OCI-M1 (cell line): ENCODE results near the gene GRIN2A.

Experiments
- DNase-seq: peaks from one replicate; lab custom pipeline; 2025; lab: John Stamatoyannopoulos, UW

GRIN2A gene

DNA sequence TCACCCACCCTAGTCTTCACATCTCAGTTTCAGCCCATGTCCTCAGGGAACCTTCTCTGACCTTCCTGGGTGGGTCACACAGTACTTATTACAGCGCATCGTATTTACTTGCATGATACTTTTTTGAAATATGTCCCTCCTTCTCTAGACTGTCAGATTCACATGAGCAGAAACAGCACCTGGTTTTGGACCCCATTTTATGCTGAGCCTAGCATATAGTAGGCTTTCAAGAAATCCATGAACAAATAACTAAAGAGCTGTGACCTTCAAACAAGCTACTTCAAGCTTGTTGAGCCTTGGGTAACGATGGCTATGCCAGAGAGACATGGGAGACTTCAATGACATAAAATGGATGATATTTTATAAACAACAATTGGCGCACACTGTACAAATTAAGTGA lies 150.3 kb downstream of the GRIN2A start:
- no peak for DNase-seq

DNA sequence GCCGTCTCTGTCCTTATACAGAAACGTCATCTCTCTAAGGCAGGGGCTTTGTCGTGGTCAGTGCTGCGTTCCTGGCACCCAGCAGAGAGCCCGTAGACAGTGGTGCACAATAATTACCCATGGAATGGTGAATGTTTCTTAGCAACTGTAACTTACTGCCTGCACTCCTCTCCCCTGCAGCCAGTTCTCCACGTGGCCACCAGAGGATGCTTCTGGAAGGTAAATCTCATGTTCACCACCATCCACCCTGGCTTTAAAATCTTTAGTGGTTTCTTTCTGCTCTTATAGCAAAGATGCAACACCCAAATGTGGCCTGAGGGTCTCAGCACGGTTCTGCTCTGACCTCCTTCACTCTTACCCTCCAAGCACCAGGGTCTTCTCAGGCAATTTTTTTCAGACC lies 150.8 kb downstream of the GRIN2A start:
- no peak for DNase-seq

GRCh38 chr16:10028644-10029043 lies 153.6 kb downstream of the GRIN2A start:
- DNase-seq = no peak

- no peak for DNase-seq
Observed at GRCh38 chr16:10027553-10027952, 154.7 kb downstream of the GRIN2A start.

- DNase-seq = no peak
Observed at GRCh38 chr16:10026593-10026992, 155.6 kb downstream of the GRIN2A start.

DNA sequence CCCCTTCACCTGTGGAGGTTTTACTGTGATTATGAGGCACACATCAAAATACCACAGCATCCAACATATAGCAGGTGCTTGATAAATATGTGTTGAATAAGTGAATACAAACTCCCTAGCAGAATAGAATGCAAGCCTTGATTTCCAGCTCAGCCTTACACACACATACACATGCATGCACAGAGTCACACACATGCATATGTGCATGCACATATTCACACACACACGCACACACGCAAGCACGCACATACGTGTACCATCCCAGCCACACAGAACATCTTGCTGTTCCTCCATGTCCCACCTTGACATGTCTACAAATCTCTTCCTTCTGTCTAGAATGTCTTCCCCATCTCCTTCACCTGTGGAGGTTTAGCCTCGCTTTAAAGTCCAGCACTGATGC lies 160.1 kb downstream of the GRIN2A start:
- DNase-seq = no peak

DNA sequence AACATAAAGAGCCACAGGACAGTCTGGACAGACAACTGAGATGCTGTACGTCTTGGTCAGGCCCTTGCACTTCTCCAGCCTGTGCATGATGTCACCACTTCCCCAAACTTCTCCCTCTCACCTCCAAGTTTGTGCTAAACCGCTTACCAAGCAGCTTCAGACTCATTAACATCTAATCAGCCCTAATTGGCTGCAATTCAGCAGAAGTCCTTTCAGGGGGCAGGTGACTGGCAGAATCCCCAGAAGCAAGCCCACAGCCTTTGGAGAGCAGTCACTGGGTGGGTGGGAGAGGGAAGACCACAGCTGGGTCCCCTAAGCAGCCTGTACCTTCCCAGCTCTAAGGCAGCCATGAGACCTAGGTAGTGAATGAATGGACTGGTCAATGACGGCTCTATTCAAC lies 161.4 kb downstream of the GRIN2A start:
- DNase-seq = no peak

DNA sequence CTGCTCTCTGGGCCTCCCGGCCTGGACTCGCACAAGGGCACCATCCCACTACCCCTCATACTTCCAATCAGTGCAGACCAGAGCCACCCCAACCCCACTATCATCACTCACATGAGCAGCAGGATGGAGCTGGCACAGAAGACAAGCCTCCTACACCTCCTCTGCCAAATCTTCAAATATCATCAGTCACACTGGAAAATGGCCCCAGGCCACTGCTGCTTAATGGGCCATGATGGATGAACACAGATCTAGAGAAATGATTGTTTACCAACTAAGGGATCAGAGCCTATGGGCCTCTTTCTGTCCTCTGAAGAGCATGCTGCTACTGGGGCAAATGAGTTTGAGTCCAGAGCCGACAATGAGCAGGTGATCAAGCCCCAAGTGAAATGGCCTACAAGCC lies 165.5 kb downstream of the GRIN2A start:
- no peak for DNase-seq

DNA sequence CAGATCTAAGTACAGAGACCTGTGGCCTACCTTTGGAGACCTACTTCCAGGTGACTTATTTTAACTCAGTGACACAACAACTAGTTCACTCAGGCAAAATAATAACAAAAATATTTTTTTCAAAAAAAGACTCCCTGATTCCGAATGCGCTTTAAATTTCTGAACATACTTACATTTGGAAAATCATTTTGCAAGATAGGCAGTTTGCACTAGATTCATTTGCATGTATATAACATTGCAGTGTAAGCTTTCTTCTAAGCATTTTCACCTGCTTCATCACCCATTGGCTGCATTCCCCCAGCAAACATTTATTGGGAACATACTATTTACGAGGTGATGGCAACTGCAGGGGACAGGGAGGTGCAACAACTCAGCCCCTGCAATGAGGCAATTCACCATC lies 166.8 kb downstream of the GRIN2A start:
- DNase-seq = no peak

DNA sequence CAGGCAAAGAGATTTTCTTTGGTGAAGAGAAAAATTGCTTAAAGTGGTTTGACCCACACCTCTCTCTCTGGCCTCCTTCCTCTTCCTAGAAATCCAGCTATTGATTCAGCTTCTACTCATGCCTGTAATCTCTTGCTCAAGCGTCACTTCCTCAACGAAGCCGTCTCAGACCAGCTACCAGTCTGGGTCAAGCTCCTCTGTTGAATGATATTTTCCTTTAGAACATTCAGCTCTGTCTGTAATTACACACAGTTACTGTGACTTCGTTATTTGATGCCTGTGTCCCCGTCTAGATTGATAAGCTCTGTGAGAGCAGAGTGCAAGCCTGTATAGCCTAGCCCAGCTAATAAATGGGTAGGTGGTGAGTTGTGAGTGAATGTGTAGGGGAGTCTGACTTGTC lies 168.5 kb downstream of the GRIN2A start:
- DNase-seq = no peak

- DNase-seq = no peak
Observed at GRCh38 chr16:10013364-10013763, 168.9 kb downstream of the GRIN2A start.

DNA sequence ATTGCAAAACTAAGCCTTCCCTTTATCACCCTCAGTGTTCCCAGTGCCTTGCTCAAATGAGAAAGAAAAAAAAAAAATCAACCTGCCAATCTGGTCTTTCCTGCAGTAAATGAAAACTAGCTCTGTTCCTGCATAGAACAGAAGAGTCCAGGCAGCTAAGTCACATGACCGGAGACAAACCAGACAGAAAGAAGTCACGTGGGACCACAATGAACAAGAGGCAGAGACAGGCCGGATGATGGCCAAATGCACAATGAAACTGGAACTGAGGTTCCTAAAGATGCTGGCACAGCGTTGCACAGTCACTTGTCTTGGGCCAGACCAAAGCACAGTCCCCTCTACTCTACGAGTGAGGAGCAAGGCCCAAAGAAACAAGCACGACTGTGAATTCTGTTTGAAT lies 172.5 kb downstream of the GRIN2A start:
- no peak for DNase-seq

- no peak for DNase-seq
Observed at GRCh38 chr16:10003486-10003885, 178.7 kb downstream of the GRIN2A start.

DNA sequence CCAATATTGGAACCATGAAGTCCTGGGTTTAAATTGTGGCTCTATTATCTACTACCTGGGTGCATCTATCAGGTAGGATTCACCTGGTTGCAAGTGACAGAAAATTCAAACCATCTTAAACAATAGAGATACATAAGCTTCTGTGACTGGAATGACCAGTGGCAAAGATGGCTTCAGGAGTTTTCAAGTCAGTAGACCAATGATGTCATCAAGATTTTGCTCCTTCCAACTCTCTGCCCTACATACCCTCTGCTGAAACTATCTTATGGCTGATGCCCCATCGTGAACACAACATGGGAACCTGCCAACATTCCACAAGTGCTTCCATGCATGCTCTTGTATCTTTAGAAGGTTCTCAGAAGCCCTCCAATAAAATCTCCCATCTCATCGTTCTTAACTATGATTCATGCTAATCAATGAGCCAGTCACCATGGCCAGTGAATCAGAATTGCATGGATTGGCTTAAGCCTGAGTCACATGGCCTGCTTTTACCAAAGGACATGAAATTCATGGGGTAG lies 180.9 kb downstream of the GRIN2A start:
- DNase-seq = no peak

GRCh38 chr16:9996221-9996620 lies 186.0 kb downstream of the GRIN2A start:
- DNase-seq = no peak

DNA sequence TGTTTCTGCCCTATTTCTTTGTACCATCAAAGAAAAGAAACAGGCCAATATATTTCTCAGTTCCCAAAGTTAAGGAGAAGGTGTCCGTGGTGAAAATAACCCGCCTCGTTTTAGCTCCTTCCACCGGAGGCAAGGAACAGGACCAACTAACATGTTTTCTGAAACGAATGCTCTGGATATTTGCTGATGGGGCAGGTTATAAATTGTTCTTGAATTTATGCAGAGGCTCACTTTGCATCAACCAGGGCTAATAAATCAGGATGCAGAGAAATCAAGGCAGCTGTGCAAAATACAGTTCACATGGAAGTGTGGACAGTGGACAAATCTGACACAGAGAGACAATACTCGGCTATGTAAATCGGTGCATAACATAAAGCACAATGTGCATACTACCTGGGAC lies 189.8 kb downstream of the GRIN2A start:
- no peak for DNase-seq

- no peak for DNase-seq
Observed at GRCh38 chr16:9980981-9981380, 201.2 kb downstream of the GRIN2A start.

DNA sequence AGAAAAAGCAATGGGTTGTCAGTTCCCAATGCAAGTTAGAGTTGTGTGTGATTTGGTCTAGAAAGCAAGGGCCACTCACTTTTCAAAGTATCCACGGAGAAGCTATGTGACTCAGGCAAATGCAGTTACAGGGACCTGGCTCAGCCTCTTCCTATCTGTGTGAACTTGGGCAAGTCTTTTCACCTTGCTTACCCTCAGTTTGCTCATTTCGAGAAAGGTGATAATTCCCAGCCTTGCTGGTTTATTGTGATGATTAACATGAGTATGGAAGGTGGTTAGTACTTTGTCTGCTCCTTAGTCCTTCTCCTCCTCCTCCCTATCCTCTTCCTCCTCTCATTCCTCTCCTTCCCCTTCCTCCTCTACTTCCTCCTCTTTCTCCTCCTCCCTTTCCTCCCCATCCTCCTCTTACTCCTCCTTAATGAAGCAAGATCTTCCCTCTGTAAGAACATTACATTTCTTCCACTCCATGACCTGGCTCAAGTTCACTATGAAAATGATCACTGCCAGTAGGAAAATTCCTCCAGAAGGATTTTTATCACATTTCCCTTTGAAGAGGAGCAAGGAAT lies 204.0 kb downstream of the GRIN2A start:
- no peak for DNase-seq

DNA sequence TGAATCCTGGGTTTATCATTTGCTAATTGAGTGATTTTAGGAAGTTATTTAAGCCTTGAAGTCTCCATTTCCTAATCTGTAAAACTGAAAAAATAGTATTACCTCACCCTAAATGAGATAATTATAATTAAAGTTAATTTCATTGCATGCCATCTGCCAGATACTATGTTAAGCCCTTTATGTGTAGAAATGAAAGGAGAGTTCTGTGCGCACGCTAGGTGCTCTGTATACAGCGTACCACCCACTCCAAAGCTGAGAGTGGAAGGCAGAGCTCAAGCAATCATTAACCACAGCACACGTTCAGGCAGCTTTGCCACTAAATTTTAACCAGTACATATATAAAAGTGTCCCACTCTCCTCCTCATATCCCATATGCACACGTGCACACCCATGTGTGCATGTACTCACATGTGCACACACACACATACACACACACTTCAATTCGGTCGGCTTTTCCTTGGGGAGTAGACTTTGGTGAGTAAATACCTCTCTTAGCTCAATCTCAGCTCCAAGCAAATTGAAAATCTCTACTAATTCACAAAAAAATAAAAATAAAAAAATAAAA lies 204.8 kb downstream of the GRIN2A start:
- no peak for DNase-seq

DNA sequence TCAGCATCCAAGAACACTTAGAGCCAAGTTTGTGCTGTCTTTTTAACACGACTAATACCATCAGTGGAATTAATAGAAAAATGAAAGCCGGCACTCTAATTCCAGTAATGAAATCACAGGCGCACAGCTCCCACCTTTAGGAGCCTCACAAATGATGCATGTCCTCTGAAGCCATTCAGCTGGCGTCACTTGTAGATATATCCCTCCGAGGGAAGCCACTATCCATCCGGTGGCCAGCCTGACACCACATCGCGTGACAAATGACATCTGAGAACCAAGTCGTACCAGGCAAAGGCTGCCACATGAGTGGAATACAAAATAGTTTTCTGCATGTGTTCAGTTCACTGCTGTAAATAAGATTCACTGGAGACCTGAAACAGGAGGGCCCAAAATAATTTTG lies 205.6 kb downstream of the GRIN2A start:
- DNase-seq = no peak

DNA sequence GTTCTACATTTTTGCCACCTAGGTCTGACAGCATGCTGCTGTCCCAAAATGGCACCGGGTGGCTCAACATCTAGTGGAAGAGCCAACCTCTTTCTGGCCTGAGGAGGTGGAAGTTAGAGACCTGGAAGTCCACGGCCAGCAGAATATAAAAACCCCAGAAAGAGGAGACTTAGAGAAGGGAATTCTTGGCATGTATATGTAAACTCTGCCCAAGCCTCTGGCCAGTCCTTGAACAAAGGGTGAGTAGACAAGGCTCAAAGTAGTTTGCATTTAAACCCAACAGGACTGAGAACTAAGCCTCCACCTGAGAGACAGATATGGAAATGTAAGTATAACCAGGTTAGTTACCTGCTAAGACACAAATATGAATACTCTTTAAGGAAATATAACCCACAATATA lies 210.3 kb downstream of the GRIN2A start:
- no peak for DNase-seq

- DNase-seq = no peak
Observed at GRCh38 chr16:9970796-9971195, 211.4 kb downstream of the GRIN2A start.

- no peak for DNase-seq
Observed at GRCh38 chr16:9970244-9970643, 212.0 kb downstream of the GRIN2A start.

DNA sequence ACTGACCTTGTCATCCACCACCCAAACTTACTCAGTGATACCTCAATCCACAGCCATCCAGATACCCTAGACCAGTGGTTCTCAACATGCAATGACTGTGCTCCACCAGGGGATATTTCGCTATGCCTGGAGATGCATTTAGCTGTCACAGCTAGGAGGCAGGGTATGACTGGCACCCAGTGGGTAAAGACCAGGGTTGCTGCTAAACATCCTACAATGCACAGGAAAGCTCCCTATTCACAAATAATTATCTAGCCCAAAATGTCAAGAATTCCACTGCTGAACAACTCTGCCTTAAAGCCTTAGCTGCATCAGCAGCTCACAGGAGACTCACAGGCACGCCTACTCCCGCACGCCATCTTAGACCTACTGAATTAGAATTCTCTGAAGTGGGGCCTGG lies 212.6 kb downstream of the GRIN2A start:
- no peak for DNase-seq
